HEK293 (cell line): ENCODE data around the gene BIN2.

Source experiments
- BCL11A ChIP-seq: fragments of 450-650 bp; formaldehyde crosslinking; IDR thresholded peaks from 2 replicates; pipeline ENCODE4 v1.5.1; 2016; ENCODE audit warnings: low read depth, missing biosample characterization, missing genetic modification characterization
- KLF1 ChIP-seq: fragments of 450-650 bp; formaldehyde crosslinking; IDR thresholded peaks from 2 replicates; pipeline ENCODE4 v1.5.1; 2016; ENCODE audit warnings: missing biosample characterization, missing genetic modification characterization
- KLF16 ChIP-seq: fragments of 450-650 bp; formaldehyde crosslinking; IDR thresholded peaks from 2 replicates; pipeline ENCODE4 v1.5.1; 2017; ENCODE audit warnings: missing biosample characterization, missing genetic modification characterization
- KLF9 ChIP-seq: fragments of 450-650 bp; formaldehyde crosslinking; IDR thresholded peaks from 2 replicates; pipeline ENCODE4 v1.5.1; 2016; ENCODE audit warnings: missing biosample characterization, missing genetic modification characterization, low read depth
- YY1 ChIP-seq: fragments of 450-650 bp; formaldehyde crosslinking; IDR thresholded peaks from 2 replicates; pipeline ENCODE4 v1.5.1; 2018; ENCODE audit warnings: missing biosample characterization, missing genetic modification characterization
- ZNF184 ChIP-seq: fragments of 450-650 bp; IDR thresholded peaks from 2 replicates; pipeline ENCODE4 v1.5.1; 2018; ENCODE audit warnings: missing biosample characterization, mild to moderate bottlenecking, missing genetic modification characterization
- ZNF248 ChIP-seq: fragments of 450-650 bp; formaldehyde crosslinking; IDR thresholded peaks from 2 replicates; pipeline ENCODE4 v1.5.1; 2017; ENCODE audit warnings: missing biosample characterization, missing genetic modification characterization
- ZNF335 ChIP-seq: fragments of 450-650 bp; formaldehyde crosslinking; conservative IDR thresholded peaks from 2 replicates; pipeline ENCODE4 v1.5.1; 2016; ENCODE audit warnings: missing biosample characterization, missing genetic modification characterization
- TF ChIP-seq, protein P1 (sequence below): fragments of 450-650 bp; formaldehyde crosslinking; IDR thresholded peaks from 2 replicates; pipeline ENCODE4 v1.5.1; 2016; ENCODE audit warnings: missing biosample characterization, missing genetic modification characterization
- TF ChIP-seq, protein P2 (sequence below): fragments of 450-650 bp; formaldehyde crosslinking; IDR thresholded peaks from 2 replicates; pipeline ENCODE4 v1.5.1; 2016; ENCODE audit warnings: missing biosample characterization, missing genetic modification characterization
- TF ChIP-seq, protein P3 (sequence below): fragments of 450-650 bp; formaldehyde crosslinking; IDR thresholded peaks from 2 replicates; pipeline ENCODE4 v1.5.1; 2016; ENCODE audit warnings: missing biosample characterization, missing genetic modification characterization
- TF ChIP-seq, protein P4 (sequence below): fragments of 450-650 bp; formaldehyde crosslinking; IDR thresholded peaks from 2 replicates; pipeline ENCODE4 v1.5.1; 2016; ENCODE audit warnings: missing biosample characterization, missing genetic modification characterization

DNA sequence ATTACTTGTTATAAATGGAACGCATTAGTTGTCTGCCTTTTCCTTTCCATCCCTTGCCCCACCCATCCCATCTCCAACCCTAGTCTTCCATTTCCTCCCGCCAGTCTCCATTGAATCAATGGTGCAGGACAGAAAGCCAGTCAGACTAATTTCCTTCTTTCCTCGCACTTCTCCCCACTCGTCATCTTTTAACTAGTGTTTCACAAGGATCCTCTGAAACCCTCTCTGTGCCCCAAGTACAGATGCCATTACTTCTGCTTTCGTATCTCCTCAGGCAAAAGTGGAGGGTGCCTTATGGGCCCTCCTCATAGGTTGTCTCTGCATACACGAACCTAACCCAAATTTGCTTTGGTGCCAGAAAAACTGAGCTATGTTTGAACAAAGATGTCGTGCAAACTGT, 81.1 kb downstream of the BIN2 start:
- TF ChIP-seq, protein P1, sequence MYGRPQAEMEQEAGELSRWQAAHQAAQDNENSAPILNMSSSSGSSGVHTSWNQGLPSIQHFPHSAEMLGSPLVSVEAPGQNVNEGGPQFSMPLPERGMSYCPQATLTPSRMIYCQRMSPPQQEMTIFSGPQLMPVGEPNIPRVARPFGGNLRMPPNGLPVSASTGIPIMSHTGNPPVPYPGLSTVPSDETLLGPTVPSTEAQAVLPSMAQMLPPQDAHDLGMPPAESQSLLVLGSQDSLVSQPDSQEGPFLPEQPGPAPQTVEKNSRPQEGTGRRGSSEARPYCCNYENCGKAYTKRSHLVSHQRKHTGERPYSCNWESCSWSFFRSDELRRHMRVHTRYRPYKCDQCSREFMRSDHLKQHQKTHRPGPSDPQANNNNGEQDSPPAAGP: no peak
- no peak for TF ChIP-seq YY1
- no peak for TF ChIP-seq ZNF335 (tag by site-specific recombination)
- no peak for TF ChIP-seq KLF9 (tag by site-specific recombination)
- TF ChIP-seq KLF16 (tag by site-specific recombination): no peak
- TF ChIP-seq, protein P2, sequence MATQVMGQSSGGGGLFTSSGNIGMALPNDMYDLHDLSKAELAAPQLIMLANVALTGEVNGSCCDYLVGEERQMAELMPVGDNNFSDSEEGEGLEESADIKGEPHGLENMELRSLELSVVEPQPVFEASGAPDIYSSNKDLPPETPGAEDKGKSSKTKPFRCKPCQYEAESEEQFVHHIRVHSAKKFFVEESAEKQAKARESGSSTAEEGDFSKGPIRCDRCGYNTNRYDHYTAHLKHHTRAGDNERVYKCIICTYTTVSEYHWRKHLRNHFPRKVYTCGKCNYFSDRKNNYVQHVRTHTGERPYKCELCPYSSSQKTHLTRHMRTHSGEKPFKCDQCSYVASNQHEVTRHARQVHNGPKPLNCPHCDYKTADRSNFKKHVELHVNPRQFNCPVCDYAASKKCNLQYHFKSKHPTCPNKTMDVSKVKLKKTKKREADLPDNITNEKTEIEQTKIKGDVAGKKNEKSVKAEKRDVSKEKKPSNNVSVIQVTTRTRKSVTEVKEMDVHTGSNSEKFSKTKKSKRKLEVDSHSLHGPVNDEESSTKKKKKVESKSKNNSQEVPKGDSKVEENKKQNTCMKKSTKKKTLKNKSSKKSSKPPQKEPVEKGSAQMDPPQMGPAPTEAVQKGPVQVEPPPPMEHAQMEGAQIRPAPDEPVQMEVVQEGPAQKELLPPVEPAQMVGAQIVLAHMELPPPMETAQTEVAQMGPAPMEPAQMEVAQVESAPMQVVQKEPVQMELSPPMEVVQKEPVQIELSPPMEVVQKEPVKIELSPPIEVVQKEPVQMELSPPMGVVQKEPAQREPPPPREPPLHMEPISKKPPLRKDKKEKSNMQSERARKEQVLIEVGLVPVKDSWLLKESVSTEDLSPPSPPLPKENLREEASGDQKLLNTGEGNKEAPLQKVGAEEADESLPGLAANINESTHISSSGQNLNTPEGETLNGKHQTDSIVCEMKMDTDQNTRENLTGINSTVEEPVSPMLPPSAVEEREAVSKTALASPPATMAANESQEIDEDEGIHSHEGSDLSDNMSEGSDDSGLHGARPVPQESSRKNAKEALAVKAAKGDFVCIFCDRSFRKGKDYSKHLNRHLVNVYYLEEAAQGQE (tag by site-specific recombination): no peak
- no peak for TF ChIP-seq BCL11A (tag by site-specific recombination)
- no peak for TF ChIP-seq KLF1 (tag by site-specific recombination)
- TF ChIP-seq, protein P3, sequence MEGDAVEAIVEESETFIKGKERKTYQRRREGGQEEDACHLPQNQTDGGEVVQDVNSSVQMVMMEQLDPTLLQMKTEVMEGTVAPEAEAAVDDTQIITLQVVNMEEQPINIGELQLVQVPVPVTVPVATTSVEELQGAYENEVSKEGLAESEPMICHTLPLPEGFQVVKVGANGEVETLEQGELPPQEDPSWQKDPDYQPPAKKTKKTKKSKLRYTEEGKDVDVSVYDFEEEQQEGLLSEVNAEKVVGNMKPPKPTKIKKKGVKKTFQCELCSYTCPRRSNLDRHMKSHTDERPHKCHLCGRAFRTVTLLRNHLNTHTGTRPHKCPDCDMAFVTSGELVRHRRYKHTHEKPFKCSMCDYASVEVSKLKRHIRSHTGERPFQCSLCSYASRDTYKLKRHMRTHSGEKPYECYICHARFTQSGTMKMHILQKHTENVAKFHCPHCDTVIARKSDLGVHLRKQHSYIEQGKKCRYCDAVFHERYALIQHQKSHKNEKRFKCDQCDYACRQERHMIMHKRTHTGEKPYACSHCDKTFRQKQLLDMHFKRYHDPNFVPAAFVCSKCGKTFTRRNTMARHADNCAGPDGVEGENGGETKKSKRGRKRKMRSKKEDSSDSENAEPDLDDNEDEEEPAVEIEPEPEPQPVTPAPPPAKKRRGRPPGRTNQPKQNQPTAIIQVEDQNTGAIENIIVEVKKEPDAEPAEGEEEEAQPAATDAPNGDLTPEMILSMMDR: no peak
- no peak for TF ChIP-seq ZNF184
- no peak for TF ChIP-seq ZNF248
- TF ChIP-seq, protein P4, sequence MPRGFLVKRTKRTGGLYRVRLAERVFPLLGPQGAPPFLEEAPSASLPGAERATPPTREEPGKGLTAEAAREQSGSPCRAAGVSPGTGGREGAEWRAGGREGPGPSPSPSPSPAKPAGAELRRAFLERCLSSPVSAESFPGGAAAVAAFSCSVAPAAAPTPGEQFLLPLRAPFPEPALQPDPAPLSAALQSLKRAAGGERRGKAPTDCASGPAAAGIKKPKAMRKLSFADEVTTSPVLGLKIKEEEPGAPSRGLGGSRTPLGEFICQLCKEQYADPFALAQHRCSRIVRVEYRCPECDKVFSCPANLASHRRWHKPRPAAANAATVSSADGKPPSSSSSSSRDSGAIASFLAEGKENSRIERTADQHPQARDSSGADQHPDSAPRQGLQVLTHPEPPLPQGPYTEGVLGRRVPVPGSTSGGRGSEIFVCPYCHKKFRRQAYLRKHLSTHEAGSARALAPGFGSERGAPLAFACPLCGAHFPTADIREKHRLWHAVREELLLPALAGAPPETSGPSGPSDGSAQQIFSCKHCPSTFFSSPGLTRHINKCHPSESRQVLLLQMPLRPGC (tag by site-specific recombination): no peak
